Naive B cell (primary cell): ENCODE results near the gene OR10G8. TPM values are rescaled to one million over a fixed set of nuclear protein-coding genes. Genes with fewer than 3 reads are reported as not detected.

Experiments
- ATAC-seq, 2 donors: fragments of 150-1000 bp; cut with Tn5 transposase; 2 replicates each; pipeline ENCODE4 v1.10.0; 2021; ENCODE audit warnings: low read depth in 2 of 2, mild to moderate bottlenecking in 2 of 2, moderate library complexity in 2 of 2
- DNase-seq: peaks from one replicate; pipeline ENCODE4 v3.0.0; 2022
- H3K27ac Mint-ChIP-seq, 6 donors: one replicate each; pipeline ENCODE4 v1.8.0; 2020 to 2022; ENCODE audit warnings: mild to moderate bottlenecking in 6 of 6, mixed read lengths in 6 of 6, moderate library complexity in 5 of 6, inconsistent platforms in 2 of 6
- H3K27me3 Mint-ChIP-seq, 3 donors: one replicate each; pipeline ENCODE4 v1.8.0; 2021 to 2022; ENCODE audit warnings: mixed read lengths in 3 of 3, mild to moderate bottlenecking in 1 of 3
- H3K36me3 Mint-ChIP-seq, 2 donors: one replicate each; pipeline ENCODE4 v1.8.0; 2020 to 2022; ENCODE audit warnings: mixed read lengths in 2 of 2, inconsistent platforms in 1 of 2, mild to moderate bottlenecking in 1 of 2
- H3K4me1 Mint-ChIP-seq, 3 donors: one replicate each; pipeline ENCODE4 v1.8.0; 2020 to 2022; ENCODE audit warnings: mixed read lengths in 3 of 3, inconsistent platforms in 1 of 3, mild to moderate bottlenecking in 1 of 3, moderate library complexity in 1 of 3
- H3K4me3 Mint-ChIP-seq, 8 donors: one replicate each; pipeline ENCODE4 v1.8.0; 2020 to 2022; ENCODE audit warnings: mild to moderate bottlenecking in 8 of 8, mixed read lengths in 8 of 8, moderate library complexity in 8 of 8, inconsistent platforms in 2 of 8
- H3K9me3 Mint-ChIP-seq, 7 donors: one replicate each; pipeline ENCODE4 v1.8.0; 2020 to 2022; ENCODE audit warnings: mixed read lengths in 7 of 7, mild to moderate bottlenecking in 5 of 7, inconsistent platforms in 2 of 7, moderate library complexity in 1 of 7
- polyA plus RNA-seq, 6 donors: library from polyadenylated mRNA; unstranded; fragments of 300-500 nt; fragmentation: Illumina TruSeq; gene quantifications; one replicate each; pipeline ENCODE4 v1.2.3, GENCODE V29; 2021; ENCODE audit warnings: low read depth in 6 of 6

The OR10G8 gene
- polyA plus RNA-seq, 6 donors from 2014 or later = not detected

DNA sequence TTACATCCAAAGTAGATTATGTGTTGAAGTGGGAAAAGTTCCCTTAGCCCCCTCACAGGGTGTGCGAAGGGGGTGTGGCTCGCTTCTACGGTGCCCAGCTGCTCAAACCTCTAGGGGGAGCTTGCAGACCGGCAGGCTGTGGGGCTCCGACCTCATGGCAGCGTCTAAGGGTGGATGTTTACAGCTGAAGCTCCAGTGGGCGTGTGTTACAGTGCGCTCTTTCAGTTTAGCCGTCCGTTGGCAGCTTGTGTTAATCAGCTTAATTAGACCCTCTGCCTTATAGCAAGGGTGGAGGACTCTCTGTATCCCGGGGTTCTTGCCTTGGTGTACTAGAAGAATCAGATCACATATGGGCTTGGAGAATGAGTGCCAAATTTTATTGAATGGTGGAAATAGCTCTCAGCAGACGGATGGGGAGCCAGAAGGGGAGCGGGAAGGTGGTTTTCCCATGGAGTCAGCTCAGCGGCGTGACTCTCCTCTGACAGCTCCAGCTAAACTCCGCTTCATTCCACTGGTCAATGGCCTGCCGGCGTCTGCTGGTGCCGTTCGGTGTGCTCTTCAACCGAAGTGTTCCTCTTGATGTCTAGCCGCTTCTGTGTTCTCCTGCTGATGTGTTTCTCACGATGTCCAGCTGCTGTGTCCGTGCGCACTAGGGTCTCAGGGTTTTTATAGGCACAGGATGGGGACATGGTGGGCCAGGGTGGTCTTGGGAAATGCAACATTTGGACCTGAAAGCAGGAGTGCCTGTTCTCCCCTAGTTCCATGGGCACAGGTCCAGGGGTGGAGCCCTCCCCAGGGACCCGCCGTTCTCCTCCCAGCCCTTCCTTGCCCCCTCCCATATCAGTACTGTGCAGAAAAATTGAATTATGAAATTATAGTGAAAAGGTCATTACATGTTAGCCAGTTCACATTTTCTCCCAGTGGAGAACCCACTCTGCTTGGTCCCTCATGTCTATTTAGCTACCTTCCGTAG lies 43.1 kb downstream of the OR10G8 start:
- peak overlapping the region in 2 of 6 donors; percentile 61 to 76 for H3K27ac Mint-ChIP-seq
- no peaks in the 10 kb centered on the region for H3K36me3 Mint-ChIP-seq
- peak; percentile 30 for DNase-seq
- peak overlapping the region in 6 of 8 donors; percentile 30 to 81 (median 54) for H3K4me3 Mint-ChIP-seq
- peak; percentile 83 to 88 for ATAC-seq
- peaks cover 13 to 23% (median 22%) of the 10 kb centered on the region in 3 donors for H3K4me1 Mint-ChIP-seq
- H3K27me3 Mint-ChIP-seq = peaks cover 30 to 45% (median 32%) of the 10 kb centered on the region in 3 donors
- no peaks in the 10 kb centered on the region for H3K9me3 Mint-ChIP-seq

DNA sequence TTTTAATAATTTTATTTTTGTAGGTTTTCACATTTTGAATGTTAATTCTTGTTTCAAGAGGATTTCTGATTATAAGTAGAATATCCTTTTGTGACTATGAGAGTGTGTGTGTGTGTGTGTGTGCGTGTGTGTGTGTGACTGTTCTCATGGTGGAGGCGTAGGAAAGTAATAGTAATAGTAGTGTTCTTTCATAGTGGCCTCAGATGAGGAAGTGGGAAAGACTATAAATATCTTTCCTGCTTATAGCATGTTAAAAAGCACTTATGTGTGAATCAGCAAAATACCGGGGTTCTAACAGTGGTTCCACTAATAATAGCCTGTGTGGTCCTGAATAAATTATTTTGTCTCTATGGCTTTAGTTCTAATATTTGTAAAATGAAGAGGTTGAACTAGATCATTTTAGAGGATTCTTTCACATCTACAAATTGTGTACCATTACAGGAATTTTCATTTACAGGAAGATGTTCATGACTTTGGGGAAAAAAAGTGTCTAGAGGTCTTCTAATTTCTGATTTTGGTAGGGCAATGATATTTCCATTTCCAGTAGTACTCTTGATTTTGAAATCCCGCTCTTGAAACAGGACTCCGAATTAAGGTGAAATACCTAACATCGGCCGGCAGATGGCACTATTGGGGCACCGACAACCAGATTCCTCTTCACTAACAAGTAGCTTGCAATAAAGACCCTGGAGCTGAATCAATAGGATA lies 44.5 kb downstream of the OR10G8 start:
- ATAC-seq (peak; percentile 58 to 71), DNase-seq (peak; percentile 30)
- peaks cover 29 to 51% (median 38%) of the 10 kb centered on the region in 3 donors for H3K27me3 Mint-ChIP-seq
- H3K4me1 Mint-ChIP-seq = peaks cover 13 to 29% (median 23%) of the 10 kb centered on the region in 3 donors
- peak overlapping the region in 7 of 8 donors; percentile 2 to 54 (median 32) for H3K4me3 Mint-ChIP-seq
- H3K36me3 Mint-ChIP-seq = no peaks in the 10 kb centered on the region
- H3K9me3 Mint-ChIP-seq = no peaks in the 10 kb centered on the region
- peak overlapping the region in 3 of 6 donors; percentile 1 to 62 (median 57) for H3K27ac Mint-ChIP-seq

DNA sequence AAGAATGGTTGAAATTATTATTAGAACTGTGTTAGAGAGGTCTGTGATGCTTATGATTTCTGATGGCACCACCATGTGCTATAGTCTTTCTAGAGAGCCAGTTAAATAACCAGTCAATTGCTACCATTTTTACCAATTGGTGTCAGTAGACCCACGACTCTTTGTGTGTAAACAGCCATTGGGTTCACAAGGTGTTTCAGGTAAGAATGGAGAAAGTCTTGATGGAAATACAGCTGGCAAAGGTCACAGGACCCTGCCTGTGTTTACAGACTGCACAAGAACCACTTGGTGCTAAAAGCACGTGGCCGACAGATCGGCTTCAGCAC lies 45.0 kb downstream of the OR10G8 start:
- H3K36me3 Mint-ChIP-seq = no peaks in the 10 kb centered on the region
- DNase-seq (no peak), ATAC-seq (no peak)
- H3K27ac Mint-ChIP-seq = peak overlapping the region in 1 of 6 donors; percentile 57
- no peak overlapping the region for H3K4me3 Mint-ChIP-seq
- peaks cover 29 to 52% (median 41%) of the 10 kb centered on the region in 3 donors for H3K27me3 Mint-ChIP-seq
- no peaks in the 10 kb centered on the region for H3K9me3 Mint-ChIP-seq
- H3K4me1 Mint-ChIP-seq = peaks cover 18 to 34% (median 28%) of the 10 kb centered on the region in 3 donors

DNA sequence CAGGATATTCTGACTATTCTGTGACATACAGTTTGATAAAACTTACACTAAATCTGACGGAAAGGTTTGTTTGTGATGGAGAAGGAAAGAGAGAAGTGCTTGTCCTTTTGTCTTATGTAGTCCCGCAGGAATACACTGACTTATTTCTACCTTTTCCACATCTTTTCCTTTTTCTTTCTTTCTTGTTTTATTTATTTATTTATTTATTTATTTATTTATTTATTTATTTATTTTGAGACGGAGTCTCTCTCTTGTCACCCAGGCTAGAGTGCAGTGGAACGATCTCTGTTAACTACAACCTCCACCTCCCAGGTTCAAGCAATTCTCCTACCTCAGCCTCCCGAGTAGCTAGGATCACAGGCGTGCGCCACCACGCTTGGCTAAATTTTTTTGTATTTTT lies 45.5 kb downstream of the OR10G8 start:
- peaks cover 29 to 53% (median 41%) of the 10 kb centered on the region in 3 donors for H3K27me3 Mint-ChIP-seq
- H3K4me1 Mint-ChIP-seq = peaks cover 18 to 34% (median 31%) of the 10 kb centered on the region in 3 donors

DNA sequence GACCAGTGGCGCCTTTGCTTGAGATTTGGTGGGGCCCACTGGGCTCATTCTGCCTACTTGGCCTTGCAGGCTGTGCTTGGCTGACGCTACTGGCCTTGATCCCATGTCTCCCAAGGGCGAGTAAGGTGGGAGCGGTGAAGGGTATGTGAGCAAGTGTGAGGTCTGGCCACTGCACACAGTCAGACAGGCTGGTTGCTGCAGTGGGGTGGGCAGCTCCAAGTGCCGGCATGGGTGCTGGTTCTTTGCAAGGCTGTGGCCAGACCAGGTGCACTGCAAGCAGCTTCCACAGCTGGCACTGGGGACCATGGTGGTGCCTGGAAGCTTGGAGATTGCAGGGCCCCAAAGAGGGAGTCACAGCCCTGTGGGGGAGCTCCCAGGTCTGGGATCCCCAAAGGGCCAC lies 48.0 kb downstream of the OR10G8 start:
- peak overlapping the region in 1 of 8 donors; percentile 38 for H3K4me3 Mint-ChIP-seq
- no peak for ATAC-seq
- peaks cover 25 to 45% (median 31%) of the 10 kb centered on the region in 3 donors for H3K27me3 Mint-ChIP-seq
- no peaks in the 10 kb centered on the region for H3K9me3 Mint-ChIP-seq
- no peaks in the 10 kb centered on the region for H3K36me3 Mint-ChIP-seq
- H3K4me1 Mint-ChIP-seq = peaks cover 14 to 29% (median 27%) of the 10 kb centered on the region in 3 donors
- no peak for DNase-seq
- no peak overlapping the region for H3K27ac Mint-ChIP-seq

More for the DNA sequence above, 45.5 kb downstream of the OR10G8 start:
- Mint-ChIP-seq H3K36me3 (no peaks in the 10 kb centered on the region), H3K27ac (no peak overlapping the region), H3K4me3 (no peak overlapping the region), H3K9me3 (no peaks in the 10 kb centered on the region)
- DNase-seq = no peak
- ATAC-seq = no peak

DNA sequence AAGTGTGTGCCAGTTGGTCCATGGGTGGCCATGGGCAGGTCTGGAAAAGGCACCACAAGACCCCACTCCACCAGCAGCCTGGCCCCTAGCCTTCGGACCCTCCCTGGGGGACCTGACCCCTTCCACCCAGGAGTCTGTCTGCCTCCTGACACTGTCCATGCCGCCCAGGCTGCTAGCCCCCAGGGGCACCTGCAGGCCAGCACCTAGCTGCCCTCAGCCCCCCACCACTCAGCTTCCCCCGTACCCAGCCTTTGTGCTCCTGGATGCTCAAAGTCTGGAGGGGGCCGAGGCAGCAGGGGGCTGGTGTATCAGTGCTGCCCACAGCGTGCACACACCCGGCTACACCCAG lies 48.9 kb downstream of the OR10G8 start:
- Mint-ChIP-seq H3K27ac (peak overlapping the region in 1 of 6 donors; percentile 32), H3K36me3 (no peaks in the 10 kb centered on the region), H3K27me3 (peaks cover 28 to 45% (median 30%) of the 10 kb centered on the region in 3 donors), H3K4me3 (no peak overlapping the region), H3K4me1 (peaks cover 11 to 21% (median 18%) of the 10 kb centered on the region in 3 donors), H3K9me3 (no peaks in the 10 kb centered on the region)
- DNase-seq (no peak), ATAC-seq (no peak)

DNA sequence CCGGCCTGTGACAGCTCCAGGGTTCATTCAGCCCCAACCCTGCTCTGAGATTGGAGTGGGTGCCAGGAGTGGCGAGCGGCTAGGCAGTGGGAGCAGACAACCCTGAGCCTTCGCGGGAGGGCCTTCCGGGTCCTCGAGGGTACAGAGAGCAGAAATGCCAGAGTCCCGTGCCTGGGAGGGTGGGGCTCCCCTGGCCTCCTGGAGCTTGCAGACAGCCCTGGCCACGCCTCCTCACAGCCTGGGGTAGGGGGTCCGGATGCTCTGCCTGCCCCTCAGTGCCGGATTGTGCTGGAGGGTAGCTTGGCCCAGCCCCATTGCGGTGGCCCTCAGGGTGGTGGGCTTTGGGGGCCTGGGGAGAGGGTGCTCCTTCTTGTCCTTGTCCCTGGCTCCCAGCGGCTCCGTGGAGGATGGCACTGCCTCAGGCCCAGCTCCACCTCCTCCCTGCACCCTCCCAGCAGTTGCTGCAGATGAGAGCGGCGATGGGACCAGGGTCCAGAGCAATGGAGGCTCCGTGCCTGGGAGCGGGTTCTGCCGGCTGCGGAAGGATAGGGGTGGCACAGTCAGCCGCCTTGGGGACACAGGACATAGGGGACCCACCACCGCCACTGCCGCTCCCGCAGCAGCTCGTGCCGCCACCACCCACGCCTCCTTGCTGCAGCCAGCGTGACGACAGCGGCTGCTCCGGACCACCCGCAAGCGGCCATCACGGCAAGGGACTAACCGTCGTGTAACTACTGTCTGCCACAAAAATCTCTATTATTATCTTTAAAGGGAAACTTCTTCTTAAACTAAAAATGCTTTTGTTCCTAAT lies 49.4 kb downstream of the OR10G8 start:
- Mint-ChIP-seq H3K4me3 (peak overlapping the region in 5 of 8 donors; percentile 55 to 71 (median 66)), H3K9me3 (no peaks in the 10 kb centered on the region), H3K36me3 (no peaks in the 10 kb centered on the region), H3K27me3 (peaks cover 28 to 45% (median 32%) of the 10 kb centered on the region in 3 donors), H3K4me1 (peaks cover 8 to 15% (median 12%) of the 10 kb centered on the region in 3 donors), H3K27ac (peak overlapping the region in 1 of 6 donors; percentile 30)
- peak; percentile 45 to 50 for ATAC-seq
- no peak for DNase-seq

DNA sequence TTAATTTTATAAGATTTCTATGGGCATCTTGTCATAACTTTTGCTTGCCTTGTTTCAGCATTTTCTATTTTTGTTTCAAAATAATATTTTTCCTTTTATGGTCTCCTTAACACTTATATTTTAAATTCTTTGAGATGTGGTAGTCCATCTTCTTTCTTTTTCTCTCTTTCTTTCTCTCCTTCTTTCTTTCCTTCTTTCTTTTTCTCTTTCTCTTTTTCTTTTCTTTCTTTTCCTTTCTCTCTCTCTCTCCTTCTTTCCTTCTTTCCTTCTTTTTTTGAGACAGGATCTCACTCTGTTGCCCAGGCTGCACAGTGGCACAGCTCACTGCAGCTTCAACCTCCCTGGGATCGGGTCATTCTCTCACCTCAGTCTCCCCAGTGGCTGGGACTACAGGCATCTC lies 50.7 kb downstream of the OR10G8 start:
- H3K4me3 Mint-ChIP-seq = peak overlapping the region in 1 of 8 donors; percentile 26
- no peaks in the 10 kb centered on the region for H3K36me3 Mint-ChIP-seq
- no peaks in the 10 kb centered on the region for H3K9me3 Mint-ChIP-seq
- H3K27me3 Mint-ChIP-seq = peaks cover 28 to 50% (median 38%) of the 10 kb centered on the region in 3 donors
- ATAC-seq (no peak), DNase-seq (no peak)
- H3K4me1 Mint-ChIP-seq = peaks cover 5 to 11% (median 9%) of the 10 kb centered on the region in 3 donors
- peak overlapping the region in 1 of 6 donors; percentile 46 for H3K27ac Mint-ChIP-seq

DNA sequence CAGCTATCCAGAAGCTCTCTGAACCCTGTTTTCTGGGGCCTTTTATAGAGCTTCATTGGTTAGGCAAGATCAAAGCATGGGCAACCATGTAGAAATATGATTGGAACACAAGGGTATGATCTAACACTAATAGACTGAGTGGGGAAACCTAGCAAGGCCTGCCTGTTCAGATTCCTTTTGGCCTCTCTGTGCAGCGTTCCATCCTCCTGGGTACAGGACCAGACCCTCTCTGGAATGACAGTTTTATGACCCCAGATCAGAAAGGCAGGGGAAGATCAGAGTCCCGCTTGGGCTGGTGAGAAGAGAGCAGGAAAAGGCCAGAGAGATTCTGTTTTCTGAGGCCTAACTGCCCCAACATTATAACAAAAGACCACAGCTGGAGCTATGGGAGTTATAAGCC lies 52.0 kb downstream of the OR10G8 start:
- Mint-ChIP-seq H3K9me3 (no peaks in the 10 kb centered on the region), H3K36me3 (no peaks in the 10 kb centered on the region), H3K27ac (no peak overlapping the region), H3K4me1 (peaks cover 5 to 11% (median 9%) of the 10 kb centered on the region in 3 donors), H3K27me3 (peaks cover 28 to 53% (median 40%) of the 10 kb centered on the region in 3 donors), H3K4me3 (no peak overlapping the region)
- DNase-seq = no peak
- no peak for ATAC-seq

DNA sequence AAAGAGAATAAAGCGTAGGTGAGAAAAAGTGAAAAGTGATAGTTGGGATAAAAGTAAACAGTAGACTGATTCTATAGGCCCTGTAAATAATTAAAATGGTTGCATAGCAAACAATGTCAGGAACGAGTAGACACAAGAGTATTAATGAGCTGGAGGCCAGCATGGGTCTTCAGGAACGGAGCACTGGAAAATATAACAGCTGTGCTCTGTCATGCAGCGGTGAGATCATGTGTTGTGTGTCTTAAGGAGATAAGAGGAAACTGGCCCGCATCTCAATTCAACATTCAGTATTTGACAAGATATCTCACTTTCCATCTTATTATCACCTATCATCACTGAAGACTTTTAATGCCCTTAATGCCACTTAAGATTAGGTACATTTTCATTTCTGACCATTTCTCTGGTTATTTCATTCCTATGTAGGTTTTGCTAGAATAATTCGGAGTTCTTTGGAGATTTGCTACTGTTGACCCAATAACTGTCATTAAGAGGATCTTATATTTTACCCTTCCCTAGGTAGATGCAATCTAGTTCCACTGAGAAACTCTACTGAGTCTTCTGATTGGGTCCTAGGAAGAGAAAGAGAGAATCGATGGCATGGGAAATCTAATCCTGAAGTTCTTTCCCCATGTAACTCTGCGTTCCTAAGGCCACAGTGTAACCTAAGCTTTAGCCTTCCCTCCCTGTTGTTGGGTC lies 53.2 kb downstream of the OR10G8 start:
- Mint-ChIP-seq H3K9me3 (peaks cover 0 to 3% (median 0%) of the 10 kb centered on the region in 7 donors), H3K36me3 (no peaks in the 10 kb centered on the region), H3K4me3 (no peak overlapping the region), H3K27ac (no peak overlapping the region), H3K4me1 (peaks cover 5 to 11% (median 9%) of the 10 kb centered on the region in 3 donors), H3K27me3 (peaks cover 26 to 54% (median 41%) of the 10 kb centered on the region in 3 donors)
- ATAC-seq (no peak), DNase-seq (no peak)
